Adrenal gland (tissue), 5 donors: ENCODE results near the gene ZMYND8.

Source experiments
- CTCF ChIP-seq, 6 experiments: fragments of 450-650 bp in 4 of 6; fragments of 200-600 bp in 2 of 6; sonication (generic) in 1 of 6; IDR thresholded peaks; 1 replicate in 5 of 6; 2 replicates in 1 of 6; pipeline versions ENCODE4 v1.5.1 to v1.8.0; 2016 to 2021; ENCODE audit warnings: antibody characterized with exemption in 6 of 6, mild to moderate bottlenecking in 2 of 6, moderate library complexity in 1 of 6
- POLR2A ChIP-seq, 2 donors: fragments of 450-650 bp; IDR thresholded peaks; one replicate each; pipeline ENCODE4 v1.6.1; 2017; ENCODE audit warnings: antibody characterized with exemption in 2 of 2, mild to moderate bottlenecking in 2 of 2, moderate library complexity in 1 of 2
- donor health status: DM: no; HTN: no; CAD: no.

DNA sequence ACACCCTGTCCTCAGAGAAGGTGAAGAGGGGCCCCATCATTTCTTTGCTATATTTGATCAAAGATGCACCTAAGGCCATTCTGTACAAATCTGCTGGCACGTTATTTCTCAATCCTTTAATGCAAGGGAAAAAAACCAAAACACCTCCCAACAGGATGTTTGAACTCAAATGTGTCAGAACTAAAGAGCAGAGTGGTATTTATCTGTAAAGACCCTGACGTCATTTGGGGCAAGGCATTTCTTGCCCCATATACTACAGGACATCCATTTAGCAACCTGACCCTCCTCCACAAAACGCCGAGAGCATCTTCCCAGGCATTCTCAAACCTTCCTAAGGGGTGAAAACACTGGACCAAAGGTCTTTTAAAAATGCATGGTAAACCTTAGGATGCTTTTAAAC lies 50.8 kb downstream of the ZMYND8 start:
- TF ChIP-seq CTCF (IDR thresholded peaks at IDR 0.05) (no peak), POLR2A (IDR thresholded peaks at IDR 0.05) (no peak)
